GM12878 (cell line): ENCODE results near the gene FASN. TPM values are rescaled to one million over a fixed set of nuclear protein-coding genes. Genes with fewer than 3 reads are reported as not detected.
A peak's percentile ranks its signal among the peaks of the same experiment; 100 is the strongest.

Source experiments
- ATAC-seq: fragments of 200-7000 bp; cut with Tn5 transposase; 3 replicates; pipeline ENCODE4 v1.9.1; 2020; ENCODE audit warnings: mild to moderate bottlenecking, moderate library complexity
- BruUV-seq: library from RNA; stranded (reverse); fragments of 400-500 nt; replicated peaks from 2 replicates; lab custom pipeline; 2021; lab: Mats Ljungman, UMichigan
- CTCF ChIA-PET: fragments of 300-600 bp; sonication (Branson Sonifier 250); formaldehyde crosslinking; extraction: SDS; loops from one replicate; lab custom pipeline; 2021; ENCODE audit warnings: inconsistent platforms; lab: Yijun Ruan, JAX
- POLR2A ChIA-PET: fragments of 350-600 bp; formaldehyde crosslinking; extraction: SDS; loops from one replicate; lab custom pipeline; 2021; ENCODE audit warnings: inconsistent platforms; lab: Charles Lee
- RAD21 ChIA-PET: fragments of 300-600 bp; sonication (Branson Sonifier 250); formaldehyde crosslinking; loops from one replicate; lab custom pipeline; 2023; ENCODE audit warnings: antibody characterized with exemption; ENCODE audit not compliant: unreplicated experiment; lab: Charles Lee
- SMC1A ChIA-PET: fragments of 300-600 bp; sonication (Branson Sonifier 250); formaldehyde crosslinking; loops from one replicate; lab custom pipeline; 2023; ENCODE audit not compliant: unreplicated experiment, uncharacterized antibody; lab: Charles Lee
- DNase-seq: peaks from one replicate; pipeline ENCODE4 v3.0.0-alpha.2; 2011; ENCODE audit warnings: low read depth, low spot score
- FAIRE-seq: peaks from 3 replicates; lab custom pipeline; 2011; peaks lifted over from hg19 to GRCh38; lab: Jason Lieb, UNC
- H2AFZ ChIP-seq: 2 replicates; pipeline ENCODE4 v1.6.0; 2011; ENCODE audit warnings: low read depth, low read length, control low read depth; ENCODE audit not compliant: control insufficient read depth
- H3K27ac ChIP-seq: 2 replicates; pipeline ENCODE4 v1.5.1; 2011; ENCODE audit warnings: control low read depth; ENCODE audit not compliant: control insufficient read depth, insufficient read depth
- H3K27me3 ChIP-seq, 2 experiments: replicated peaks in 1 of 2; 2 replicates each; pipeline versions ENCODE4 v1.6.0 to v1.6.1; 2011; ENCODE audit warnings: low read length in 1 of 2; ENCODE audit not compliant: control insufficient read depth in 2 of 2, insufficient read depth in 2 of 2
- H3K36me3 ChIP-seq, 2 experiments: 2 replicates each; pipeline ENCODE4 v1.5.1; 2011; ENCODE audit warnings: low read length in 1 of 2; ENCODE audit not compliant: control insufficient read depth in 2 of 2, insufficient read depth in 2 of 2
- H3K4me1 ChIP-seq: 2 replicates; pipeline ENCODE4 v1.6.1; 2011; ENCODE audit warnings: mild to moderate bottlenecking, low read length, moderate library complexity, mixed read lengths; ENCODE audit not compliant: control insufficient read depth, insufficient read depth
- H3K4me2 ChIP-seq: 2 replicates; pipeline ENCODE4 v1.6.0; 2011; ENCODE audit warnings: control low read depth; ENCODE audit not compliant: control insufficient read depth, insufficient read depth
- H3K4me3 ChIP-seq: fragments of 200-600 bp; sonication (generic); 2 replicates; pipeline ENCODE4 v1.5.1; 2016
- H3K79me2 ChIP-seq: 2 replicates; pipeline ENCODE4 v1.6.0; 2011; ENCODE audit warnings: low read length; ENCODE audit not compliant: control insufficient read depth, insufficient read depth
- H3K9ac ChIP-seq: 2 replicates; pipeline ENCODE4 v1.8.0; 2011; ENCODE audit warnings: low read length, control low read depth, mixed read lengths; ENCODE audit not compliant: control insufficient read depth, insufficient read depth
- H3K9me3 ChIP-seq: replicated peaks from 3 replicates; pipeline ENCODE4 v1.5.1; 2011; ENCODE audit warnings: mild to moderate bottlenecking, low read length; ENCODE audit not compliant: control insufficient read depth, insufficient read depth
- H4K20me1 ChIP-seq: 2 replicates; pipeline ENCODE4 v1.6.0; 2011; ENCODE audit not compliant: control insufficient read depth, insufficient read depth
- PAX8 ChIP-seq: fragments of 450-650 bp; IDR thresholded peaks from 2 replicates; pipeline ENCODE4 v1.6.1; 2017; ENCODE audit warnings: mild to moderate bottlenecking, moderate library complexity
- POLR2A ChIP-seq: IDR thresholded peaks from 2 replicates; pipeline ENCODE4 v1.6.1; 2011; ENCODE audit warnings: low read depth, mild to moderate bottlenecking, low read length
- WGBS: methylation state at CpG from one replicate; pipeline ENCODE4 v1.1.6; 2016; ENCODE audit warnings: low lambda C conversion rate; ENCODE audit not compliant: insufficient replicate concordance, insufficient coverage; ENCODE audit errors: missing lambda C conversion rate; 5-methylcytosine and 5-hydroxymethylcytosine counted together
- in situ Hi-C: fragments of 300-500 bp; cut with MboI; formaldehyde crosslinking; loops from 9 replicates; pipeline ENCODE4 v1.14.3; 2018; ENCODE audit warnings: mixed read lengths
- intact Hi-C: fragments of 100-400 bp; cut with micrococcal nuclease; formaldehyde crosslinking; loops from one replicate; pipeline ENCODE4 v1.14.2; 2022; ENCODE audit not compliant: unreplicated experiment
- polyA plus RNA-seq, 11 experiments: library from polyadenylated mRNA; depleted of rRNA in 4 of 11; unstranded in 6 of 11; stranded (reverse) in 5 of 11; fragments of >200 nt; fragmentation: Nextera tagmentation in 4 of 11; fragmentation: Illumina TruSeq in 1 of 11; extraction: Ambion mirVana in 4 of 11; extraction: Trizol in 1 of 11; gene quantifications; 1 replicate in 1 of 11; 2 replicates in 10 of 11; pipeline versions ENCODE4 v1.2.1 to v1.2.3, GENCODE V29; 2011 to 2016; ENCODE audit warnings: inconsistent platforms in 2 of 11, missing spikeins in 2 of 11, low read depth in 1 of 11
- total RNA-seq, 4 experiments: library from RNA; depleted of rRNA in 3 of 4; stranded (reverse); fragments of >200 nt in 3 of 4; fragmentation: Illumina TruSeq in 1 of 4; extraction: Trizol in 1 of 4; gene quantifications; 2 replicates each; pipeline versions ENCODE4 v1.2.1 to v1.2.3, GENCODE V29; 2013 to 2021
- TF ChIP-seq, protein P1 (sequence below): fragments of 450-650 bp; IDR thresholded peaks from 2 replicates; pipeline ENCODE4 v1.6.1; 2017; ENCODE audit warnings: mild to moderate bottlenecking, moderate library complexity

The FASN gene
- total and polyA plus RNA-seq, 10 of the 15 experiments (the other 5 are each of a cell fraction or from before 2014, with no cell fraction given) = 0.19 to 333 (median 30.4) TPM

DNA sequence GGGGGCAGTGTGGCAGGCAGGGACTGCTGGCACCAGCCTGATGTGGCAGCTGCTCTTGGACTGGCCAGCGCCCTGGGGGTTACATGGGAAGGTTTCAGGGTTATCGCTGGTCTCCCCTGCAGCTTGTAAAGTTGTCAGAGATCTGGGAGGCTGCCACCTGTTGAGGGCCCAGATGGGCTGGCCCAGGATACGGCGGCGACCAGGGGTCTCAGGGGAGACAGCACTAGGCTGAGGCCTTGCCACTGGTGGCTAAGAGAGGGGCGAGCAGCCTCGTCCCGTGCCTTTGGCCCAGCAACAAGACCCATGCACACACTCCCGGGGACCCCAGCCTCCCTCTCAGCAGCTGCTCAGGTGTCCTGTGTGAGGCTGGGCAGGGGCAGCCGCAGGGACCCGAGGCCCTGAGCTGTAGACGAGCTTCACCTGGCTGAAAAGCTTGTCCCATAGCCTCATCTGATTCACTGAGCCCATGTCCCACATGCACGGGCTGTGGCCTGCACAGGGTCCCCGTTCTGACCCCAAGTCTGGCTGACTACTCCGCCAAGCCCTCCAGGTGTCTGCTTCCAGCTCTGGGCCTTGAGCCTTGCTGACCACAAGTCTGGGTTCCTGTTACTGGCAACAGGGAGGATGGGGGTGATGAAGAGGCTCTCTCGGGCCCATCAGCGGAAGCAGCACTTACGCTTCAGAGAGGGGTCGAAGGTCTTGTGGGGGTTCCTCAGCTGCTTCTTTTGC lies 38.6 kb downstream of the FASN start:
- ChIA-PET SMC1A (no interaction called here), POLR2A (interaction anchor here (0.6 kb wide), 1 partner anchor 134 kb away, joined by 3 read pairs; no protein-coding TSS in a partner anchor), CTCF (interaction anchor here (1.1 kb wide), 1 partner anchor 22 kb away, joined by 3 read pairs; the partner anchor contains the start of gene DCXR), RAD21 (no interaction called here)
- 73% methylated on average over 19 of the region's 19 CpGs for WGBS
- no peak overlapping the region for H3K9ac ChIP-seq
- intact Hi-C loops (no loop called here), in situ Hi-C loops (no loop called here)
- H3K27ac ChIP-seq = no peak overlapping the region
- no peaks in the 10 kb centered on the region for H4K20me1 ChIP-seq
- no peak overlapping the region for H3K4me3 ChIP-seq
- no peak overlapping the region for H2AFZ ChIP-seq
- no peak for TF ChIP-seq PAX8
- TF ChIP-seq, protein P1, sequence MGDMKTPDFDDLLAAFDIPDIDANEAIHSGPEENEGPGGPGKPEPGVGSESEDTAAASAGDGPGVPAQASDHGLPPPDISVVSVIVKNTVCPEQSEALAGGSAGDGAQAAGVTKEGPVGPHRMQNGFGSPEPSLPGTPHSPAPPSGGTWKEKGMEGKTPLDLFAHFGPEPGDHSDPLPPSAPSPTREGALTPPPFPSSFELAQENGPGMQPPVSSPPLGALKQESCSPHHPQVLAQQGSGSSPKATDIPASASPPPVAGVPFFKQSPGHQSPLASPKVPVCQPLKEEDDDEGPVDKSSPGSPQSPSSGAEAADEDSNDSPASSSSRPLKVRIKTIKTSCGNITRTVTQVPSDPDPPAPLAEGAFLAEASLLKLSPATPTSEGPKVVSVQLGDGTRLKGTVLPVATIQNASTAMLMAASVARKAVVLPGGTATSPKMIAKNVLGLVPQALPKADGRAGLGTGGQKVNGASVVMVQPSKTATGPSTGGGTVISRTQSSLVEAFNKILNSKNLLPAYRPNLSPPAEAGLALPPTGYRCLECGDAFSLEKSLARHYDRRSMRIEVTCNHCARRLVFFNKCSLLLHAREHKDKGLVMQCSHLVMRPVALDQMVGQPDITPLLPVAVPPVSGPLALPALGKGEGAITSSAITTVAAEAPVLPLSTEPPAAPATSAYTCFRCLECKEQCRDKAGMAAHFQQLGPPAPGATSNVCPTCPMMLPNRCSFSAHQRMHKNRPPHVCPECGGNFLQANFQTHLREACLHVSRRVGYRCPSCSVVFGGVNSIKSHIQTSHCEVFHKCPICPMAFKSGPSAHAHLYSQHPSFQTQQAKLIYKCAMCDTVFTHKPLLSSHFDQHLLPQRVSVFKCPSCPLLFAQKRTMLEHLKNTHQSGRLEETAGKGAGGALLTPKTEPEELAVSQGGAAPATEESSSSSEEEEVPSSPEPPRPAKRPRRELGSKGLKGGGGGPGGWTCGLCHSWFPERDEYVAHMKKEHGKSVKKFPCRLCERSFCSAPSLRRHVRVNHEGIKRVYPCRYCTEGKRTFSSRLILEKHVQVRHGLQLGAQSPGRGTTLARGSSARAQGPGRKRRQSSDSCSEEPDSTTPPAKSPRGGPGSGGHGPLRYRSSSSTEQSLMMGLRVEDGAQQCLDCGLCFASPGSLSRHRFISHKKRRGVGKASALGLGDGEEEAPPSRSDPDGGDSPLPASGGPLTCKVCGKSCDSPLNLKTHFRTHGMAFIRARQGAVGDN = no peak
- peak; percentile 43; the same call in 1 of the 2 replicates for TF ChIP-seq POLR2A
- H3K79me2 ChIP-seq = peaks cover 3% of the 10 kb centered on the region
- H3K27me3 ChIP-seq = no peaks in the 10 kb centered on the region
- no TSS peak for BruUV-seq
- H3K4me2 ChIP-seq = no peak overlapping the region
- H3K9me3 ChIP-seq = no peaks in the 10 kb centered on the region
- H3K36me3 ChIP-seq = peaks cover 3 to 36% of the 10 kb centered on the region in 2 experiments
- DNase-seq (no peak), FAIRE-seq (no peak), ATAC-seq (no peak)
- H3K4me1 ChIP-seq = peaks cover 4% of the 10 kb centered on the region
